Heart left ventricle (tissue), 16 donors: Measurements from ENCODE around the gene PLGLB2. TPM values are rescaled to one million over a fixed set of nuclear protein-coding genes. Genes with fewer than 3 reads are reported as not detected.
A peak's percentile ranks its signal among the peaks of the same experiment; 100 is the strongest.
"Not testable (repeated sequence)": the region's sequence is repeated elsewhere in the genome, so short reads cannot be mapped to it uniquely, and the experiment has no call there.

Experiments
- ATAC-seq, 4 donors: fragments of 200-7000 bp; cut with Tn5 transposase; one replicate each; pipeline ENCODE4 v1.9.1; 2020 to 2022; ENCODE audit warnings: moderate library complexity in 4 of 4, mild to moderate bottlenecking in 3 of 4, moderate number of reproducible peaks in 1 of 4
- DNase-seq, 5 donors: peaks; one replicate each; pipeline ENCODE4 v3.0.0-alpha.2; 2020
- H3K27ac ChIP-seq, 12 donors: fragments of 200-600 bp; sonication (generic) in 4 of 12; one replicate each; pipeline versions ENCODE4 v1.5.0 to v1.8.0; 2016 to 2022; ENCODE audit warnings: mild to moderate bottlenecking in 2 of 12
- H3K27me3 ChIP-seq, 9 donors: fragments of 200-600 bp; sonication (generic) in 2 of 9; one replicate each; pipeline versions ENCODE4 v1.5.1 to v1.8.0; 2016 to 2022; ENCODE audit warnings: mild to moderate bottlenecking in 3 of 9
- H3K36me3 ChIP-seq, 9 donors: fragments of 200-600 bp; sonication (generic) in 2 of 9; one replicate each; pipeline versions ENCODE4 v1.5.0 to v1.8.0; 2018 to 2022; ENCODE audit warnings: mild to moderate bottlenecking in 2 of 9
- H3K4me1 ChIP-seq, 12 donors: fragments of 200-600 bp; sonication (generic) in 4 of 12; one replicate each; pipeline versions ENCODE4 v1.5.0 to v1.8.0; 2016 to 2022; ENCODE audit warnings: mild to moderate bottlenecking in 3 of 12
- H3K4me3 ChIP-seq, 12 donors: fragments of 200-600 bp; sonication (generic) in 4 of 12; one replicate each; pipeline versions ENCODE4 v1.5.0 to v1.8.0; 2017 to 2022; ENCODE audit warnings: mild to moderate bottlenecking in 9 of 12, moderate library complexity in 4 of 12
- H3K9me3 ChIP-seq, 12 donors: fragments of 200-600 bp; sonication (generic) in 4 of 12; one replicate each; pipeline versions ENCODE4 v1.5.0 to v1.8.0; 2016 to 2022; ENCODE audit warnings: mild to moderate bottlenecking in 1 of 12
- WGBS, 4 donors: extraction: QIAGEN DNeasy Blood & Tissue Kit in 2 of 4; methylation state at CpG; one replicate each; pipeline versions ENCODE4 v1.1.5 to v1.1.7; 2013 to 2018; 5-methylcytosine and 5-hydroxymethylcytosine counted together
- intact Hi-C, 10 donors: fragments of 100-400 bp; cut with DNase I; formaldehyde crosslinking; loops; one replicate each; pipeline versions ENCODE4 v1.11.1 to v1.14.2; 2022
- long read RNA-seq, 3 donors: library from polyadenylated mRNA; unstranded; transcript quantifications; one replicate each; pipeline ENCODE4 v2.0.0, GENCODE V29; 2020 to 2021
- polyA plus RNA-seq, 2 donors: library from polyadenylated mRNA; stranded (reverse); fragments of 200-250 nt; gene quantifications; one replicate each; pipeline ENCODE4 v1.2.3, GENCODE V29; 2013
- total RNA-seq, 9 donors: library from RNA; depleted of rRNA in 2 of 9; stranded (reverse); fragments of >200 nt in 2 of 9; fragmentation: NEBNext Ultra II Directional in 3 of 9; extraction: Animal tissue kit (Norgen Biotek cat#: 25700) in 3 of 9; gene quantifications; one replicate each; pipeline versions ENCODE4 v1.1.0 to v1.2.4, GENCODE V29; 2016 to 2023
- donor health status: ischemic (EF 13 %, LVEDD 7.1; RV severe dilation, severe dysfunction).
- donor health status: healthy with polysubstance abuse.
- donor health status: DM: no; HTN: yes; CAD: no.
- donor health status: DM: no; HTN: no; CAD: no.
- donor health status: ischemic (EF 25% LVEDD 6.9; RV normal size, moderate dysfunction).
- donor health status: ischemic (EF 25% LVEDD 5.7; RV mildly dilated, moderate dysfunction).
- donor health status: healthy.
- donor health status: DM: yes; HTN: yes; CAD: no.
- donor health status: ischemic (EF 35%, LVEDD 5.7; RV mildly dilated, moderate dysfunction).
- donor health status: nonischemic (EF 11% LVEDD 7.7; RV severe dilation, severe dysfunction).
- donor health status: DM: yes; HTN: yes; CAD: no.
- donor health status: PGD.
- donor health status: ischemic (EF 29% LVEDD 5.4; RV normal size, mild dysfunction).
- donor health status: nonischemic (EF 23%, LVEDD 6.1; RV moderate dilation, normal function).

PLGLB2 gene
- total RNA-seq (1 to 10 TPM in 4 of 9 donors, under 1 TPM in 4, not detected in 1; 0.58 to 1.6 (median 1.0) TPM), polyA plus RNA-seq (1 to 10 TPM in 1 of 2 donors, under 1 TPM in 1; 0.75 to 1.6 TPM)
- long read RNA-seq, donor 1: 0 reads
- long read RNA-seq, donor 2: 0 reads
- long read RNA-seq, donor 3: 0 reads

DNA sequence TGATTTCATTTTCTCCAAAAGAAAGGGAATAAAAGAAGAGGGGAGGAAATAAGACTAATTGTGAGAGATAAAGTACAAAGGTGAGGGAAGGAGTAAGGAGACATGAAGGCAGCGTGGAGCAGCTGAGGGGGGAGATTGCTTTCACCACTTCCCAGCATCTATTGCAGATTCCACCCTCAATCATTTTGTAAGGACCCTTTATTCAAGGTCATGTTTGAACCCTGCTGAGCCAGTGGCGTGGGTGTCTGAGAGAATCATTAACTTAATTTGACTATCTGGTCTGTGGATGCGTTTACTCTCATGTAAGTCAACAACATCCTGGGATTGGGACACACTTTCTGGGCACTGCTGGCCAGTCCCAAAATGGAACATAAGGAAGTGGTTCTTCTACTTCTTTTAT lies at the start of gene PLGLB2:
Gene PLGLB2, plus strand, starts transcription at position 297 of the 400 bp plus-strand sequence. Its CDS starts 67 bp downstream, at position 364.
- WGBS, 4 donors: 93 to 100% (median 98%) methylated on average over 1 of the region's 3 CpGs
- H3K9me3 ChIP-seq, intact Hi-C loops, H3K27ac ChIP-seq, H3K4me1 ChIP-seq, H3K27me3 ChIP-seq, H3K4me3 ChIP-seq, ATAC-seq, H3K36me3 ChIP-seq, DNase-seq: not testable (repeated sequence)

DNA sequence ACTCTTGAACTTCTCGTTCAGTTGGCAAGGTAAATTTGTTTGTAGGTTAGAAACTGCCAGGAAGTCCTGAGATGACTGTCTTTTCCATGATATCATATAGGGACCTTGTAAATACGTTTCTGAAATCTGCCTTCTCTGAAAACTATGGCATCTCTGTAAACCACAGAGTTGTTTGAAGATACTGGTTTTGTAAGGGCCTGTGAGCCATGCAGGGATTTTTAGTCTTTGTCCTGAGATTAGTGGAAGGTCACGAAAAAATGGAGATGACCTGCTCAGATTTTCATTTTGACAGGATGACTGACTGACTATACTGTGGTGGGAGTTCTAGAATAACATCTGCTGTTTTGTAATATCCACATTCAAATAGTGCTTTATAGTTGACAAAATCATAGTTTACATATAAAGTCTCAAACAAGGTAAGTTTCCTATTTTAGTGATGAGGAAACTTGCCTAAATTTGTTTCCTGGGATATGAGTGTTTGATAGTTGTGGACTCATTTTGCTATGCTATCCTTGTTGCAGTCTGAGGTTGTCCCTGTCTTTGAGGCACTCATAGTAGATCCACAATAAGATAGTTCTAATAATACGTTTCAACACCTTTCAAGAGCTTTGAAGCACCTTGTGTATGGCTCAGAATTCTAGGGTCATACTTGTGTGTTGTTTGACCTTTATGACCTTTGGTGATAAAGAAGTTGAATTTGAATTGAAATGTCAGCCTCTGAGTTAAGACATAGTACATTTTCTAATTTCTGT lies 43.1 kb upstream of the PLGLB2 start:
- H3K4me1 ChIP-seq, DNase-seq, ATAC-seq, H3K27ac ChIP-seq, intact Hi-C loops, H3K27me3 ChIP-seq, H3K4me3 ChIP-seq, H3K9me3 ChIP-seq, H3K36me3 ChIP-seq: not testable (repeated sequence)
- WGBS, 4 donors: 60 to 77% (median 68%) methylated on average over 2 of the region's 4 CpGs

DNA sequence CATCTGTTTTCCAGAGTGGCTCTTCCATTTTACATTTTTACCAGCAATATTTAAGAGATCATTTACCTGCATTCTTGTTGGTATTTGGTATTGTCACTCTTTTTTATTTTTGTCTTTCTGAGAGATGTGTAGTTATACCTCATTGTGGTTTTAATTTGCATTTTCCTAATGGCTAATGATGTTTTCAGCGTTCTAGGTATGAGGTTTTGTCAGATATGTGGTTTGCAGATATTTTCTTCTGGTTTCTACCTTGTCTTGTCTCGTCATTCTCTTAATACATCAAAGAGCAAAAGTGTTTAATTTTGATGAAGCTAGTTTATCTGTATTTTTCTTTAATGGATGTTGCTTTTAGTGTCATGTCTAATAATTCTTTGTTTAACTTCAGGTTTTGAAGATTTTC lies 39.5 kb upstream of the PLGLB2 start:
- intact Hi-C loops, DNase-seq, H3K4me1 ChIP-seq, H3K4me3 ChIP-seq, H3K9me3 ChIP-seq, H3K27me3 ChIP-seq, ATAC-seq, H3K27ac ChIP-seq, H3K36me3 ChIP-seq: not testable (repeated sequence)
- WGBS, 4 donors: 77 to 86% (median 83%) methylated on average over 2 of the region's 2 CpGs

DNA sequence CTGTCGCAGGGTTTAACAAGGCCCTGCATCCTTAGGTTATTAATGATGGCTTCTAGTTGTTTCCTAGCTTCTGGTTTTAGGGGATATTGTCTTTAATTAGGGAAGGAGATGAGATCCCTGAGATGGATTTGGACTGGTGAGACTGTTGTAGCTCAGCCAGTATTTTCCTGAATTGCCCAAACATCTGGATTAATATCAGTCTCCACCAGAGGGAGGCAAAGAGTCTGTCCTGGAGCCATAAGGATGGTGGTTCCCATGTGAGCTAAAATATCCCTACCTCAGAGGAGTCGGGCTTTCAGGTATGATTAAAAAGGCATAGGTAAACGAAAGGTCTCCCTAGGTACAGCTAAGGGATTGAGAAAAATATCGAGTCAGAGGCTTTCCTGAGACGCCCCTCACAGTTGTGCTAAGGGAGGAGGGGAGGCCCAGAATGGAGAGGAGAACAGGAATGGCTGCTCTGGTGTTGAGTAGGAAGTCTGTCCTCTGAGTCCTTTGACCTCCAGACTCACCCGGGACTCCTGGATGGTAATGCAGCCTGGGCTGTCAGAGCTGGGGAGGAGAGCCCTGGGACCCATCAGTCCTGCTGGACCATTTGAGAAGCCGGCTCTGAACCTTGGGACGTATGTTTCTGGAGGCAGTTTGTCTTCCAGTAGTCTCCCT lies 19.8 kb upstream of the PLGLB2 start:
- H3K4me3 ChIP-seq, H3K27me3 ChIP-seq, H3K9me3 ChIP-seq, H3K4me1 ChIP-seq, H3K27ac ChIP-seq, H3K36me3 ChIP-seq, DNase-seq, intact Hi-C loops: not testable (repeated sequence)
- no CpG with 5 or more reads among the region's 8 CpGs for WGBS, 4 donors
- peak in 2 of 4 donors; percentile 51 to 54 for ATAC-seq

DNA sequence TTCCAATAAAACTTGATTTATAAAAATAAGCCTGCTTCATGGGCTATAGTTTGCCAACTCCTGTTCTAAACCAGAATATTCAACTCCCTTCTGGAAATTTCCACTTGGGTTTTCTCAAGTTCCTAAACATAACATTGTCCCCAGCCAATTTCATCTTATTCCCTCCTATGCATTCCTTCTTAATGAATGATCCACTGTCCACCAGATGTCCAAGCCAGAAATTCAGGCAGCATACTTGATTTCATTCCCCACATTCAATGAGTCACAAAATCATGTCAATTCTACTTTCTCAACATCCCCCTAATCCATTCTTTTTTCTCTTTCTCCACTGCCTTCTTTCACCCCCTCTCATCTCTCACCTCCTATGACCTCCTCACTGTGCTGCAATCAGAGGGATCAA lies 7.0 kb upstream of the PLGLB2 start:
- H3K4me3 ChIP-seq, H3K27me3 ChIP-seq, H3K36me3 ChIP-seq, H3K9me3 ChIP-seq, H3K4me1 ChIP-seq, intact Hi-C loops, H3K27ac ChIP-seq, DNase-seq: not testable (repeated sequence)
- peak in 1 of 4 donors; percentile 57 for ATAC-seq

DNA sequence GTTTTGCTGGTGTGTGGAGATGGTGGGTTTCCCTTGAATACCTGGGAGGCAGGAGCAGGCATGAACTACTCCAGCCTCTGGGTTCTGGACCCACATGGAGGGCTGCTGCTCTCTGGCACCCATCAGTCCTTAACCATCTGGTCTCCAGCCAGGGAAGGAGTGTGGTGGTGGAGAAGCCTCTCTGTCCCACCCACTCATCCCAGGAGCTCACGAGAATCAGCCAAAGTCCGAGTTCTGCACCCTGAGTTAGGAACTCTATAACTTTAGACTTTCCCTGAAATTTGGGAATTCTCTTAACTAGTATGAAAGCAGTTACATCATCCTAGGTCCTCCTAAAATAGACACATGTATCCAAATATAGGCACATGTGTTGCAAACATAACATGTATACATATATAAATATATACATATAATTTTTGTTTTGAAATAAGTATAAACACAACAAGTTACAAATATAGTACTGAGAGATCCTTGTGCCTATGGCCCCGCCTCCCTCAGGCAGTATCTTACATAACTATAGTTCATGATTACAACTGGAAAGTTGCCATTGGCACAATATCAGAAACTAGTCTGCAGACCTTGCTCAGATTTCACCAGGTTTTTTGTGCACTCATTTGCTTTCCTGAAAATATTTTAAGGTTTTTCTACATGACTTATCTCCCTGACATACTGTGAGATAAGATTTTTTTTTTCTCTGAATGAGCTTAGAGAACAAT lies 5.3 kb upstream of the PLGLB2 start:
- peak in 3 of 4 donors; percentile 31 to 58 (median 55) for ATAC-seq
- no CpG with 5 or more reads among the region's 3 CpGs for WGBS, 4 donors
- H3K4me1 ChIP-seq, H3K27ac ChIP-seq, DNase-seq, H3K27me3 ChIP-seq, H3K36me3 ChIP-seq, intact Hi-C loops, H3K4me3 ChIP-seq, H3K9me3 ChIP-seq: not testable (repeated sequence)

DNA sequence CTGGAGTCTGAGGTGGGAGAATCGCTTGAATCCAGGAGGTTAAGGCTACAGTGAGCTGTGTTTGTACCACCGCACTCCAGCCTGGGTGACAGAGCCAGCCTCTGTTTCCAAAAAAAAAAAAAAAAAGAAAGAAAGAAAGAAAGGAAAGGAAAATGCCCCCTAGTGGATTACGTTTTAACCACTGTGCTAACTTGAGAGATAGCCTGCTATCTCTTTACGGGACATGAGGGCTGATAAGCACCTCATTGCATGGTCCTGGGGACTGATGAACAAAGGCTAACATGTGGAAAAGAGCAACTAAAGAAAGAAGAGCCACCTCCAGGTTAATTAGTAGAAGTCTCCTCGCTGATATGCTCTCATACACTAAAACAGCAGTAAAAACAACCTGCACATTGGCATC lies 4.2 kb upstream of the PLGLB2 start:
- DNase-seq, H3K27me3 ChIP-seq, H3K4me3 ChIP-seq, ATAC-seq, H3K27ac ChIP-seq, H3K36me3 ChIP-seq, H3K4me1 ChIP-seq, H3K9me3 ChIP-seq, intact Hi-C loops: not testable (repeated sequence)
- WGBS, 4 donors: 55 to 75% methylated on average over 2 to 3 of the region's 5 CpGs; no CpG with 5 or more reads in 2 of the 4 donors

DNA sequence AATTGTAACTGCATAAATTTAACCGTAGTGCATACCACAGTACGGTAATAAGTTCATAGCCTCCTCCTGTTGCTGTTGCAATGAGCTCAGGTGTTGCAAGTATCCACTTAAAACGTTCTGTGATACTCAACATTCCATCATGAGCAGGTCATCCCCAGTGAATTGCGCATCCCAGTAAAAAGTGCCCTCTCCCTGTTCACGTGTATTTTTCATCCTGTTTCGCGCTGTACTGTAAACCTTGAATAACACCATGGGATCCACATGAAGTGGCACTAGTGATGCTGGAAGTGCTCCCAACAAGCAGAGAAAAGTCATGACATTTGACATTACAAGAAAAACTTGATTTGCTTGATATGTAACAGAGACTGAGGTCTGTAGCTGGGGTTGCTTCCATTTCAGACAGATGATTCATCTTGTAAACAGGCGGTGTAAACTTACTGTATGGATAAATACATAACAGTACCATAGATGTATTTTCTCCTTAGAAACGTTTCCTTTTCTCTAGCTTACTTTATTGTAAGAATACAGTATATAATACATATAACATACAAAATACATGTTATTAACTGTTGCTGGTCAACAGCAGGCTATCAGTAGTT lies 2.4 kb upstream of the PLGLB2 start:
- H3K27ac ChIP-seq, H3K4me3 ChIP-seq: not testable (repeated sequence)
- 82 to 92% (median 91%) methylated on average over 4 to 5 of the region's 9 CpGs; no CpG with 5 or more reads in 1 of the 4 donors for WGBS, 4 donors

DNA sequence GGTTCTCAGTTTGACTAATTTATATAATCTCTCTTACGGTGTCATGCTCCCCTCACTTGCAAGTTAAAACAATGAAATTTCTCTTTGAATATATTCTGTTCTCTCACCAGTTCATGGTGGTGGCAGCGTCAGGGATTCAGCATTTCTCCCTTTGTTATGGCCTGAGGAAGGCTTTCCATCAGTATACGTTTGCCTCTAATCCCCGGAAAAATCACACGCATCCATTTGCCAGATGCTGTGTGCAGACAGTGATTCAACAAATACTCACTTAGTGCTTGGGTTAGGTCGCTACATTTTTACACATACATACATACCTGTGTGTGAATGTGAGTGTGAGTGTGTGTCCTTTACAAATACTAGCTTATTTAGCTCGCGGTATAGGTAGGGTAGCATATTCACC lies 637 bp downstream of the PLGLB2 start:
- H3K4me3 ChIP-seq, H3K36me3 ChIP-seq, H3K4me1 ChIP-seq, ATAC-seq, DNase-seq, H3K27ac ChIP-seq, H3K27me3 ChIP-seq, intact Hi-C loops, H3K9me3 ChIP-seq: not testable (repeated sequence)
- WGBS, 4 donors: 96 to 100% (median 100%) methylated on average over 2 of the region's 8 CpGs; no CpG with 5 or more reads in 1 of the 4 donors

More for the DNA sequence above, 2.4 kb upstream of the PLGLB2 start:
- H3K36me3 ChIP-seq, DNase-seq, H3K4me1 ChIP-seq, H3K9me3 ChIP-seq, H3K27me3 ChIP-seq, intact Hi-C loops, ATAC-seq: not testable (repeated sequence)

DNA sequence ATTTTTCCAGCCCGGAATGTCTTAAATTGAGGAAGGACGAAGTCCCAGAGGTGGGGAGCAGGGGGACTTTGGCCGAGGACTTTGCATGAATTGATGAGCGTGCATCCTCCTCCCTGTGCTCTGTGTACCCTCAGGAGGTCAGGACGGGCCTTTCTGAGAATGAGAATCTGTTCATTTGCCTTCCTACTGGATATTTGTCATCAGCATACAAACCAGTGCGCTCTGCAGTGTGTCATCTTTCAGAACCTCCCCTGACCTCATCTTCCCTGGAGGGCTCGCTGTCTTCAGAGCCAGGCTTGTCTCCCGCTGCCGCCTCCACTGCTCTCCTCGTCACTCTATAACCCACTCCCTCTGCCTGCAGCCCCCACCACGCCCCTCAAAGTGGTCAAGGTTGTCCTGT lies 2.7 kb downstream of the PLGLB2 start:
- H3K36me3 ChIP-seq, H3K4me1 ChIP-seq, intact Hi-C loops, H3K27ac ChIP-seq, H3K4me3 ChIP-seq, H3K9me3 ChIP-seq, ATAC-seq, H3K27me3 ChIP-seq: not testable (repeated sequence)
- DNase-seq: peak in 1 of 5 donors; percentile 20
- WGBS, 4 donors: 83 to 92% (median 91%) methylated on average over 1 to 7 of the region's 11 CpGs; no CpG with 5 or more reads in 1 of the 4 donors
